IPS-NIHi11 (cell line): Measurements from ENCODE around the gene TMOD2.
"Not testable (repeated sequence)": the region's sequence is repeated elsewhere in the genome, so short reads cannot be mapped to it uniquely, and the experiment has no call there.

Source experiments
- DNase-seq: peaks from one replicate; pipeline ENCODE4 v3.0.0; 2012; ENCODE audit warnings: mixed read lengths, low spot score

The TMOD2 gene

DNA sequence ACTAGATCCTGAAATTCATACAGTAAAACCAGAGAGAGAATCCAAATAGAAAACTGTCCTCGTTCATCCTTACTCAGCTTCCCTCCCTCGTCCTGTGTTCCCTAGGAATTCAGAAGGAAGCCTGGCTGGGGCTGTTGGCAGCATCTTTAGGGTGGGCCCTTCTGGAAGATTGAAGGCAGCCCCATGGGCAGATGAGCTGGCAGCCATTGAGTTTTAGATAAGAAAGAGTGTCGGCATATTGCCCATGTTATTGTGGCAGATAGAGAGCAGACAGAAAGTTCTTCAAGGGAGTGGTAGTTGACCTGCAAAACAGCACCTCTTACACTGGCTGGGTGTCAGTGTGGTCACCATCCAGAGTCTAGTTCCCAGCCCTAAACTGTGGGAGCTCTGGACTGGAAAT is 23.5 kb downstream of the TMOD2 start:
- no peak for DNase-seq

DNA sequence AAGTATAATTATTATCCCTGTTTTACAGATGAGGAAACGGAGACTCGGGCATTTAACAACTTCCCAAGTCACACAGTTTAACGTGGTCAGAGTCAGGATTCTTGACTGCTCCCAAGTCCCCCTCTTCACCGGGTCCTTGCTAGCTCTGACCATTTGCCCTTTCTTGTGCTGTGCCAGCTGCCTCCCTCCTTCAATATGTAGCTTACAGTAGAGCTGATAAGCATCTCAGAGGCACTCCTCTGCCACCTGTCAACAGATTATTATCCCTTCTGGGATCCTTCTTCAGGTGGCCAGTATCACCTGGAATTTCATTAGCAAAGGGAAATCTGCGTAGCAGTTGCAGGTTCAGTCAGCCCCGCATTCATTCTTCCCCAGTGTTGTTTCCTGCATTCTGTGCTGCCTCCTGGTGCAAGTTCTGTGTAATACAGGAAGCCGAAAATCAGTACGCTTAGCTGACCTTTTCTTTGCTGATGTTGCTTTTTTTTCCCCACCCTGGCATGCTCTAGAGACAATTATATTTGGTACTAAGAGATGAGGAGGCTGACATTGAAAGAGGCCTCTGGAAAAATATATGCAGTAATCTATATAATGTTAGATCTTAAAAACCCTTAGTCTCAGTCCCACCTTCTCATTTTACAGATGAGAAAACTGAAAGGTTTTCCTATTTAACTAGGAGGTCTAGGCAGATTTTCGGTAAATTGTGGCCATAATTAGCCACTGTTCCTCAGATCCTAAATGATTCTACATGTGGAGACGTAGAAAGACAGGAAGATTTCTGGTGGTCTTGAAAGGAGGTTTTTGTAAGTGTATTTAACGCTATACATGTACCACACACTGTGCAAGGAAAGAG is 24.8 kb downstream of the TMOD2 start:
- peak; percentile 72 for DNase-seq

DNA sequence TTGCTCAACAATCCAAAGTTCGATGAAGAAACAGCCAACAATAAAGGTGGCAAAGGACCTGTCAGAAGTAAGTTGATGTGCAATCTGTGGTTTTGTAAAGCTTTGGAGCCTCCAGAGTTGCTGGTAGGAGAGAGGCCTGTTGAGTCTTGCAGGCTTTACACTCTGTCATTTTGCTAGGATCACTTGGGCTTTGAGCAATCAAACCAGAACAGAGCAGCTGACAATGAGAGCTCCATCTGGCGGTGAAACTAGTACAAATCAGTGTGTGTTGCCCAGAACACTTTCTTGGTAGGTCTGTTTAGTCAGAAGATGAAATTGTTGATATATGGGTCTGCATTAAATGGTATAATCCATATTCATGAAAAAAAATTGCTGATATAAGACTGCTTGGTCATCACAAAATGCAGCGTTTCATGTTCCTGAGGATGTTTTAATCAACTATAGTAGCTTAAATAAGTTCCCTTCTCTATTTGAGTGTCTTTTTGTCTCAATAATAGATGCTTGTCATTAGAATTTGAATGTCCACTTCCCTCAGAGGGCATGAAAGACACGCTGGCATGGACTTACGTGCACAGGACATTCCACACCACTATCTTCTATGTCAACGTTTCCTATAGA is 25.7 kb downstream of the TMOD2 start:
- DNase-seq = peak; percentile 75

DNA sequence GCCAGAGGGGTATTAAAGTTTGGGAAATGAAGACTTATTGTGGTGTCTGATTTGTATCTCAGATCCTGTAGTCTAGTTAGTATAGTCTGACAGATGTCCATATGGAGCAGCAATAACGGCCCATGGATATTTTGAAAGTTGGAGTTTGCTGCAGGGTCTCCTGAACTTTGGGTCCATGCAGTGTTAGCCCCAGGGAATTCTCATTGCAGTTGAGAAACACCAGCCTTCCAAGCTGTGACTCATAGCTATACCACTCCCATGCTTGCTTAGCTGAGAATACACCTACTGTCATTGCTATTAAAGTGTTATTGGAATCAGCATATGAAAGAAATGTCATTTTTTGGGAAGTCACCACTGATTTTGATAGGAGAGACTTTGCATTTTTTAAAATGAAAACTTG is 29.2 kb downstream of the TMOD2 start:
- no peak for DNase-seq

DNA sequence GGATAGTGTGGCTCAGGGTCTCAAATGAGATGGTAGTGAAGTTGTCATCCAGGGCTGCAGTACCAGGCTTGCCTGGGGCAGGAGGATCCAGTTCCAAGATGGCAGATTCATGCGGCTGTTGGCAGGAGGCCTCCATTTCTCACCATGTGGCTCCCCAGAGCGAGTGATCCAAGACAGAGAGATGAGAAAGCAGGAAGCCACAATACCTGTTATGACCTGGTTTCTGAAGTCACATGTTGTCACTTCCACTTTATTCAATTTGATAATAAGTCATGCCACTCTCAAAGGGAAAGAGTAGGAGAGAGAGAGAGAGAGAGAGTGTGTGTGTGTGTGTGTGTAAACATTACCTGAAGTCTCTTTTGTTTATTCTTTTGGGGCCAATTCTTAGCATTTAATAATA is 30.1 kb downstream of the TMOD2 start:
- no peak for DNase-seq

DNA sequence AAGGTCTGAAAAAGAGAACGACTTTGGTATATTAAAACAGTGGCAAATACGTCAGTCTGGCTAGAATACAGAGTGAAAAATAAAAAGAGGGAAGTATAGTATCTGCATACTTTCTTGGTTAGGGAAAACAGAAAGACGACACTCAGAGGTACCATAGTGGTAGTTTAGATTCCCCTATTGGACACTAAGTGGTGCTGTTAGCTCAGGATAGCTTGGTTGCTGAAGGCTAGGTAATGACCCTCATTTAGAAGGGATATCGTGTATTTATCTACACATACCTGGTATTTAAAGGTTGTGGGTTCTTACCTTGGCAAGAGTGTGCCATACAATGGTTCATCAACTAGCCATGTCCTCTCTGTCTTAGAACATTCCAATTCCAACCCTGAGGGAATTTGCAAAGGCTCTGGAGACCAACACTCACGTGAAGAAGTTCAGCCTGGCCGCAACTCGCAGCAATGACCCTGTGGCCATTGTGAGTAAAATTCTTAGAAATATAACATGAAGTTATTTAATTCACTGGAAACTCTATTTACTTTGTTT is 31.0 kb downstream of the TMOD2 start:
- peak; percentile 38 for DNase-seq

DNA sequence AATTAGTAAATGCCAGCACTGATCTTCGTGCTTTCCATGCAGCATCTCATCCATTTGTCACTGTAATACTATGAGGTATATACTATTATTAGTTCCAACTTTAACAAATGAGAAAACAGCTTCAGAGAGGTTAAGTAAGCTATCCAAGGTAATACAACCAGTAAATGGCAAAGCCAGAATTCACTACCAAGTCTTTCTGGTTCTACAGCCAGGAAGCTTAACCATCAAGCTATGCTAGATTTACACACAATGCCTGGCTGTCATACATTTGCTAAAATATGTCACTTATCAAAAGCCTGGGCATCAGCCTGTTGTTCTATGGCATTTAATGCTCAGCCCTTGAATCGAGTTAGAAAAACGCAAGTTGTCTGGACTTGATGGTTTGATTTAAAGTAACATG is 32.6 kb downstream of the TMOD2 start:
- no peak for DNase-seq

DNA sequence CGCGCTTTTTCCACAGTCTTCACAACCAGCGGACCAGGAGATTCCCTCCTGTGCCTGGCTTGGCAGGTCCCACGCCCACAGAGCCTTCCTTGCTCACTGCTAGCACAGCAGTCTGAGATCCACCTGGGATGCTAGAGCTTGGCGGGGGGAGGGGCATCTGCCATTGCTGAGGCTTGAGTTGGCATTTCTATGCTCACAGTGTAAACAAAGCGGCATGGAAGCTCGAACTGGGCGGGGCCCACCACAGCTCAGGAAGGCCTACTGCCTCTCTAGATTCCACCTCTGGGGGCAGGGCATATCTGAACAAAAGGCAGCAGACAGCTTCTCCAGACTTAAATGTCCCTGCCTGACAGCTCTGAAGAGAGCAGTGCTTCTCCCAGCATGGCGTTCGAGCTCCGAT is 35.7 kb downstream of the TMOD2 start:
- DNase-seq = not testable (repeated sequence)

DNA sequence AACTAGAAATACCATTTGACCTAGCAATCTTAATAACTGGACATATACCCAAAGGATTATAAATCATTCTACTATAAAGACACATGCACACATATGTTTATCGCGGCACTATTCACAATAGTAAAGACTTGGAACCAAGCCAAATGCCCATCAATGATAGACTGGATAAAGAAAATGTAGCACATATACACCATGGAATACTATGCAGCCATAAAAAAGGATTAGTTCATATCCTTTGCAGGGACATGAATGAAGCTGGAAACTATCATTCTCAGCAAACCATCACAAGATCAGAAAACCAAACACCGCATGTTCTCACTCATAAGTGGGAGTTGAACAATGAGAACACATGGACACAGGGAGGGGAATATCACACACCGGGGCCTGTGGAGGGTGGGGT is 41.1 kb downstream of the TMOD2 start:
- DNase-seq = not testable (repeated sequence)

DNA sequence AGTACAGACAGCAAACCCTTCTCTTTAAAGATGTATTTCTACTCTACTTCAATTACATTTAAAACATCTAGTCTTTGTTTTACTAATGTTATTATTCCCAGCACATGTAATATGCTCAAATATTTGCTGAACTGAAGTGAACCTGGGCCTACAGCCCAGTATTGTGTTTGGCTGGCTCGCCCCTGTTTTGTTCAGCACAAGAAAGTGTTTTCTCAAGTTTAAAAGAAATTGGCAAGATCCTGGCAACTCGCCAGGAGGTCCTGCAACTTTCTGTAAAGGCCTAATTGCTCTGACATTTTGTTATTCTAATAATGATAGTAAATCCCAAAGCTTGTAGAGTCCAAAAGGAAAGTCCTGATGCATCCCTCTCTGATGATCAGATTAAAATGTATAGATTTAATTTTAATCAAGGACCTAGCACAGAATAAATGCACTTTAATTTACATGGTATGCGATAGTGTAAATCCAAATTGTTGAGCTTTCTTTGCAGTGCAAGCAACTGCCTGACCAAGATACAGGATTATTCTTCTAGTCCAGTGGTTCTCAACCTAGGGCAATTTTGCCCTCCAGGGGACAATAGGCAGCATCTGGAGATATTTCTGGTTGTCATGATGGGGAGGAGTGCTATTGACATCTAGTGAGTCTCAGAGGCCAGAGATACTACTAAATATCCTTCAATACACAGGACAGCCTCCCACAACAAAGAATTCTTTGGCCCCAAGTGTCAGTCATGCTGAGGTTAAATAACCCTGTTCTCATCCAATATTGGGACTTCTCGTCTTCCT is 42.3 kb downstream of the TMOD2 start:
- DNase-seq = no peak

DNA sequence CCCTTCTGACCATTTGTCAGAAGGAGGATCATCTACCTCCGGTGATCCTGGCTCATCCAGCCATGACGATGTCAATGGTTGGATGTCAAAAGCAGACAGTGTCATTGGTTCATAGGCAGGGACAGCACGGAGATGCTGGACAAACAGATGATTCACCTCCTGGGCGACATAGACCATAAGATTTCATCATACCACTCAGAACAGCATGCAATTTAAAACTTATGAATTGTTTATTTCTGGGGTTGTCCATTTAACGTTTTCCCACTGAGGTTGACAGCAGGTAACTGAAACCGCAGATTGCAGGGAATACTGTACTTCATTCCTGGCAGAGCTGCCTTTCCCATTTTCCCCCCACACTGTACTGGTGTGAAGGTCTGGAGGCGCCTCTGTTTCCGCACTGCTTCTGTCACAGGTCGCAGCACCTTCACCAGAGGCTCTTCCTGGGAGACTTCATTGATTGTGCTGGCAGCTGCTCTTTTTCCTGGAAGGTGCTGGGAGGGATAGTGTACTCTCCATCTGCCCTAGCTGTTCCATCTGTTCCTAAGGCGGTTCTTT is 45.5 kb downstream of the TMOD2 start:
- DNase-seq = no peak

DNA sequence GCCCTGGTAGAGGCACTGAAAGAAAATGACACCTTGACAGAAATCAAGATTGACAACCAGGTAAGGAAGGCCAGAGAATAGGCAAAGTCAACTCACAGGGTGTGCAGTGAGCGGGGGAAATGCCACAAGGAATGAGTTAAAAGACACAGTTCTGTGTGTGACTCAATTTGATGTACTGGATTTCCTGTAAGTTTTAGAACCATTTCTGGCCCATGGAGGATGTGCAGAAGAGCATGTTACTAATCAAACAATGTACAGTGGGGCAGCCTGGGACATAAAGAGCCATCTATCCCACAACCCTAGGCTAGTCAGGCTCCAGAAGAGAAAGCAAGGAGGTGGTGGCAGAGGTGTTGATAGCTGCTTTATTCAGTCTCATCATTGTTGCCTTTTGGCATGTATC is 46.9 kb downstream of the TMOD2 start:
- DNase-seq = no peak

DNA sequence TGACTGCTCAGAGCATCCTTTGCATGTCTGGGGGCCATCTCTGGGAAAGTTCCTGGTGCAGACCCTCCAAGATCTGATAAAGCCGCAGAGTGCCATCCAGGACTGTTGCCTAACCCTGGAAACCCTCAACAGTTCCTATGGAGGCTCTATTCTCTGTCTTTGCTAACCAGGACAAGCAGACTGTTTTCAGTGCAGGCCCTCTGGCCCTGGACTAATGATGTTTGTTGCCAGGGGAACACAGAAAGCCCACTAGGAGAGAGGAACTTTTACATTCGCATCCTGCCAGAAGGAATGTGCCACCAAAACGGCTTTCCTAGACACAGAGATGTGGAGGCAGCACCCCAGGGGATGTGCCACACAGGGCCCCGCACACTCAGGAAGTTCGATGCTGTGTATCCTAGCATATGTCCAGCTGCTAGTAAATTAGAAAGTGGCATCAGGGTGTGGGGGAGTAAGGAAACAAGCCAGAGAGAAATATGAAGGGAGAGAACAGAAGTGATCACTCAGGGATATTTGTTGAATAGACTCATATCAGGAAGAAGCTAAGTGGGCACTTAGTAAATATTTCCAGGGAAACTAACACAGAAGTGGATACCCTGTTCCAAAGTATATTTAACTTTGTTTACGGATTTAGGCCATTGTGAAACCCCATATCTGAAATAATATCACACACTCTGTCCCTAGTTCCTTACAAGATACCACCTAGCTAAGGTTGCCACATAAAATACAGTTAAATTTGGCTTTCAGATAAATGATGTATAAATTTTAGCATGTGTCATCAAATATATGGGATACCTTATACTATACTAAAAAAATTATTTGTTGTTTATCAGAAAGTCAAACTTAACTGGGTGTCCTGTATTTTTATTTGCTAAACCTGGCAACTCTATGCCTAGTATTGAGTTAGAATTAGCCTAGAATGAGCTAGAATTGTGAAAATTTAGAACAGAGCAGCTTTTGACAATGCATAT is 48.2 kb downstream of the TMOD2 start:
- DNase-seq = no peak

DNA sequence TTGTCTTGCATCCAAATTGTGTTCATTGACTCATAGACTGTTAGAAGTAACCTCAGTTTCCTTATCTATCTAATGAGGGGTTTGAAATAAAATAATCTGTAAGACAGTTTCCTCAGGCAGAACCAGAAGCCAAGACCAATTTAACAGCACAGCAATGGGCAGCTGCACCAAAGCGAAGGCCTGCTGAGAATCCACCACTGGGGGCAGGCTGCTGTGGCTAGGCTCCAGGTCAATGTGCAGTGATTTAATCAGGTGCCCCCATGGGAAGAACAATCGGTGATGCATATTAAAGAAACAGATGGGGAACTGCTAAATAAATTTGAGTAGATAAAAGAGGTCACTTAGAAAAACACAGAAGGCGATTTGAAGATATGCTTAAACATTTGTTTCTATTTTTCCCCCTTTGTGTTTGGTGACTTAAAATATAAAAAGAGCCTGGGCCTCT is 50.0 kb downstream of the TMOD2 start:
- DNase-seq = peak; percentile 58

DNA sequence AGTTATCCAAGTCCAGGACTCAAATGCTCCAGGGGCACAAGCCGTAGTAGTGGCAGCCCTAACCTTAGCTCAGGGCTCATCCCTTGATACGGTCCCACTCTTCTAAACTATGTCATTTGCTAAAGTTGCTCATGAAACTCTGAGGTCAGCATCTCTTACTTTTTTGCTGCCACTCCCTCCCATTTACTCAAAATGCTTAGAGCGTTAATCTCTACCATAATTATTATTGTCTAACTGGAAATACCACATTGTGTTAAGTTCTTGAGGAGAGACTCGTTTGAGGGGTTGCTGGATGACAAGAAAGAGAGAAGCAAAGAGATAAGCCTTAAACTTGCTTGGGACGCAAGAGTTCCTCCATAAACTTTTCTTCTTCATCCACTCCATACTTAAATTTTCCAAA is 51.2 kb downstream of the TMOD2 start:
- DNase-seq = no peak

DNA sequence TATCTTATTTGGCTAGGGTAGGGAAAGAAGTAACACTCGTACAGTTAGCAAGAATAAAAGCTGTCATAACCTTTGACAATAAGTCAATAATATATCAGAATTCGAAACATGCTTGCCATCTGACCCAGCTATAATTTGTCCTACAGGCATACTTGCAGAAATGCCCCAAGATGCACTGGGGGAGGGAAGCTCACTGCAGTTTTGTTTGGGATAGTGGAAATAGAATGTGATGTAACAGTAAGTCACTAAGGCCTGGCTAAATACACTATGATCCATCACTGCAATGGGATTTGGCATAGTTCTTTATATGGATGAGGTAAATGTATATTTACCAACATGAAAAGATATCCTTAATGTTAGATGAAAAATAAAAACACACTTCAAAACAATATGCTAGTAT is 52.6 kb downstream of the TMOD2 start:
- DNase-seq = no peak

DNA sequence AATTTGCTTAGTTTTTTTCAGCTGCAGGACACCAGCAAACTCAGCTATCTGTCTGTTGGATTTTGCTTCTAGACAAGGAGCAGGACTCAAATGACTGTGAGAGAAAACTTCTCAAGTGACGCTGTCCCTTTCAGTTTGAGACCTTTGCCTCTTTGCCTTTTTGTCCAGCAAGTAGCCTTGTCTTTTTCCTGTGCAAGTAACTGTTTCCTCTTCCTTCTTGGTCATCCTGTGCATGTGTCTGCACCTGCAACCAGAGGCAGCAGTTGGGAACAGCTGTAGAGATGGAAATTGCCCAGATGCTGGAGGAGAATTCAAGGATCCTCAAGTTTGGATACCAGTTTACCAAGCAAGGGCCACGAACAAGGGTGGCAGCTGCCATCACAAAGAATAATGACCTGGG is 54.7 kb downstream of the TMOD2 start:
- no peak for DNase-seq

DNA sequence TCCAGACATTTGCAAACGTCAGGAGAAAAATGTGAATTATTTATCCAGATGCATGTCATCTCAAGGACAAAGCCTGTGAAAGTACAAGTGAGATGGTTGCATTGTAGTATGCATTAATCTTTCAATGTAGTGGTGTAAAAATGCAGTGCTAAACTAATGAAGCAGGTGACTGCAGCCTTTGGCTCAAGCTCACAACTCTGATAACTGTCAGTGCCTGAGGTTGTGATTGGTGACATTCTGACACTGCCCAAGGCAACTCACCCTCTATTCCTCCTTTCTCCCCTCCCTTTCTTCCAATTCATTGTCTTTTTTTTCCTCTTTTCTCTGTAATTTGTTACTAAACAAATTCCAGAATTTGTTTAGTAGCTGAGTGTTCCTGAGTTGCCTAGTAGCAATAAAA is 58.1 kb downstream of the TMOD2 start:
- no peak for DNase-seq

DNA sequence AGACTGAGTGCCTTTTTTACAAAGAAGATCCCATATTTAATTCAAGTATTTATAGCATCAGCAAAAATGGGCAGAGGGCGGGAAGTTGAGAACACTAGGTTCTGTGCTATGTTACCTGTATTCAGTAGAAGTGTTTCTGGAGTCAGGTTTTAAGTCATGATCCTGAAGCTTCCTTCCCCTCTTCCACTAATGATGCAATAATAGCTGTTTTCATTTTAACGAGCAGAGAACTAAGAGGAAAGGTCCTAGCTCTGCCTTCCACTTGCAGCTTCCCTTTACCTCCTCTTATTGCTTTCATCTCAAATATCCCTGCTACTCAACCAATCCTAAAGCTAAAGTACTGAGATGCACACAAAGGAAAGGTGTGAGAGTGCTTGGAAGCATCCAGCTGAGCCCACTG is 61.2 kb downstream of the TMOD2 start:
- DNase-seq = no peak

DNA sequence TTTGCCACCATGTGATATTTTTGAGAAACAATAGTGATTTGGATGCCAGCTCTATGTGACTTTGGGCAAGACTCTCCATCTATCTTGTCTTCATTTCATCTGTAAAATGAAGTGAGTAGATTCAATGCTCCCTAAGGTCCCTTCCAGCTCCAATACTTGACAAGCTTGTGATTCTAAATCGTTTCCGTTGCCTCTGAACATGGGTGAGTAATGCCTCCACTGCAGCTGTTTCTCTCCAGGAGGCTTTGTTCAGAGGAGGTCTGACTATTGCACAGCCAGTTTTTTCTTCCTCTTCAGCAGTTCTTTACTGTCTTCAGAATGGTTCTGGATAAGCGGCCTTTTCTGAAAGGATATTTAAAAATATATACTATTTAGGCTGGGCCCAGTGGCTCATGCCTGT is 63.2 kb downstream of the TMOD2 start:
- no peak for DNase-seq

DNA sequence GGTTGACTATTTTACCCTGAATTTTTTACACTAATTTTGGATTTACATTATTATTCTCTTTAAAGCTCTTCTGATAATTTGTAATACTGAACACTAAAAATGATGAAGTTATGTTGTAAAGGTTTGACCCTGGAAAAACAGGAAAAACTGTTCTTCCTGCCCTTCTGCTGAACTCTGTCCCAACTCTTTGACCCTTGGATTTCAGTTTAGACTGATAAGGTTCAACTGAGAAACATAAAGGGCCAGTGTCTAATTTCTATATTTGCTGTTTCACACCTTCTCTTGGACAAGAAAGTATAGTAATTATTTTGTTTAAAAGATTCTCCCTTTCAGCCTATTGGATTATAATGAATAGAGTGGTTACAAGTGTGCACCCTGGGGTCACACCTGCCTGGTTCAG is 65.2 kb downstream of the TMOD2 start:
- no peak for DNase-seq
